Fibroblast of lung (primary cell): ENCODE results near the gene VEPH1.

ENCODE experiments used
- EZH2 ChIP-seq: IDR thresholded peaks from 2 replicates; pipeline ENCODE4 v1.5.1; 2012; ENCODE audit warnings: low read length, control low read depth, mild to moderate bottlenecking; ENCODE audit errors: missing control alignments
- TF ChIP-seq, protein P1 (sequence below), 2 donors: IDR thresholded peaks in 1 of 2; conservative IDR thresholded peaks in 1 of 2; 1 replicate in 1 of 2; 2 replicates in 1 of 2; pipeline ENCODE4 v1.5.1; 2011 to 2012; ENCODE audit warnings: low read length in 2 of 2, control low read depth in 1 of 2, inconsistent platforms in 1 of 2, low read depth in 1 of 2, mild to moderate bottlenecking in 1 of 2

- TF ChIP-seq, protein P1, sequence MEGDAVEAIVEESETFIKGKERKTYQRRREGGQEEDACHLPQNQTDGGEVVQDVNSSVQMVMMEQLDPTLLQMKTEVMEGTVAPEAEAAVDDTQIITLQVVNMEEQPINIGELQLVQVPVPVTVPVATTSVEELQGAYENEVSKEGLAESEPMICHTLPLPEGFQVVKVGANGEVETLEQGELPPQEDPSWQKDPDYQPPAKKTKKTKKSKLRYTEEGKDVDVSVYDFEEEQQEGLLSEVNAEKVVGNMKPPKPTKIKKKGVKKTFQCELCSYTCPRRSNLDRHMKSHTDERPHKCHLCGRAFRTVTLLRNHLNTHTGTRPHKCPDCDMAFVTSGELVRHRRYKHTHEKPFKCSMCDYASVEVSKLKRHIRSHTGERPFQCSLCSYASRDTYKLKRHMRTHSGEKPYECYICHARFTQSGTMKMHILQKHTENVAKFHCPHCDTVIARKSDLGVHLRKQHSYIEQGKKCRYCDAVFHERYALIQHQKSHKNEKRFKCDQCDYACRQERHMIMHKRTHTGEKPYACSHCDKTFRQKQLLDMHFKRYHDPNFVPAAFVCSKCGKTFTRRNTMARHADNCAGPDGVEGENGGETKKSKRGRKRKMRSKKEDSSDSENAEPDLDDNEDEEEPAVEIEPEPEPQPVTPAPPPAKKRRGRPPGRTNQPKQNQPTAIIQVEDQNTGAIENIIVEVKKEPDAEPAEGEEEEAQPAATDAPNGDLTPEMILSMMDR (conservative IDR thresholded peaks at IDR 0.05 in 1 of 2, IDR thresholded peaks at IDR 0.05 in 1 of 2; ENCODE audit: low read depth in 1 of 2, low read length in 2 of 2), result no peak
- TF ChIP-seq EZH2, result no peak
Observed at GRCh38 chr3:157515398-157515797, 12.2 kb upstream of the VEPH1 start.
